Endothelial cell of umbilical vein (primary cell): ENCODE measurements around the gene TMEM214. TPM values are rescaled to one million over a fixed set of nuclear protein-coding genes. Genes with fewer than 3 reads are reported as not detected.

ENCODE experiments used
- BruUV-seq: library from RNA; stranded (reverse); fragments of 400-500 nt; replicated peaks from 2 replicates; lab custom pipeline; 2021; lab: Mats Ljungman, UMichigan
- CTCF ChIA-PET: fragments of 300-600, 350-600 bp; sonication (Branson Sonifier 250); formaldehyde crosslinking; loops from one replicate; lab custom pipeline; 2021; ENCODE audit warnings: antibody characterized with exemption, inconsistent platforms; lab: Charles Lee
- POLR2A ChIA-PET: fragments of 300-600, 350-600 bp; sonication (Branson Sonifier 250); formaldehyde crosslinking; loops from one replicate; lab custom pipeline; 2021; ENCODE audit warnings: antibody characterized with exemption, inconsistent platforms; lab: Charles Lee
- DNase-seq: peaks from one replicate; pipeline ENCODE4 v3.0.0-alpha.2; 2011; ENCODE audit warnings: low read depth, low spot score
- FAIRE-seq: peaks from 2 replicates; lab custom pipeline; 2011; peaks lifted over from hg19 to GRCh38; lab: Jason Lieb, UNC
- H2AFZ ChIP-seq: 2 replicates; pipeline ENCODE4 v1.6.0; 2012; ENCODE audit warnings: low read depth, low read length, control low read depth, inconsistent platforms
- H3K27ac ChIP-seq: 2 replicates; pipeline ENCODE4 v1.5.1; 2011; ENCODE audit warnings: low read depth, mild to moderate bottlenecking, control low read depth, low read length, moderate library complexity; ENCODE audit not compliant: insufficient read depth
- H3K27me3 ChIP-seq, 2 experiments: 2 replicates each; pipeline versions ENCODE4 v1.6.0 to v1.6.1; 2011; ENCODE audit warnings: low read length in 2 of 2, mixed read lengths in 1 of 2; ENCODE audit not compliant: control insufficient read depth in 2 of 2, insufficient read depth in 2 of 2
- H3K36me3 ChIP-seq, 2 experiments: 2 replicates in 1 of 2; 3 replicates in 1 of 2; pipeline ENCODE4 v1.5.1; 2011; ENCODE audit warnings: low read length in 2 of 2, mild to moderate bottlenecking in 1 of 2, moderate library complexity in 1 of 2; ENCODE audit not compliant: control insufficient read depth in 2 of 2, insufficient read depth in 2 of 2; ENCODE audit errors: extremely low read depth in 1 of 2
- H3K4me1 ChIP-seq: 3 replicates; pipeline ENCODE4 v1.5.1; 2011; ENCODE audit warnings: mild to moderate bottlenecking, low read length; ENCODE audit not compliant: control insufficient read depth, insufficient read depth; ENCODE audit errors: extremely low read depth
- H3K4me2 ChIP-seq: 2 replicates; pipeline ENCODE4 v1.6.1; 2011; ENCODE audit warnings: low read length, control low read depth, mixed read lengths; ENCODE audit not compliant: insufficient read depth
- H3K4me3 ChIP-seq, 3 experiments: fragments of 200-600 bp in 1 of 3; sonication (generic), shearing (Covaris generic) in 1 of 3; replicated peaks in 1 of 3; 2 replicates each; pipeline ENCODE4 v1.5.1; 2011 to 2016; ENCODE audit warnings: control low read depth in 3 of 3, low read length in 3 of 3, mild to moderate bottlenecking in 2 of 3, inconsistent platforms in 1 of 3, low read depth in 1 of 3, moderate library complexity in 1 of 3; ENCODE audit not compliant: insufficient read depth in 1 of 3
- H3K79me2 ChIP-seq: 2 replicates; pipeline ENCODE4 v1.6.0; 2012; ENCODE audit warnings: low read length, inconsistent platforms; ENCODE audit not compliant: control insufficient read depth, insufficient read depth
- H3K9ac ChIP-seq: replicated peaks from 2 replicates; pipeline ENCODE3; 2011; ENCODE audit warnings: low read length, control low read depth; ENCODE audit not compliant: insufficient read depth; ENCODE audit errors: extremely low read depth
- H3K9me1 ChIP-seq: replicated peaks from 3 replicates; pipeline ENCODE4 v1.6.0; 2011; ENCODE audit warnings: mild to moderate bottlenecking, low read length; ENCODE audit not compliant: control insufficient read depth, insufficient read depth; ENCODE audit errors: extremely low read depth
- H3K9me3 ChIP-seq: replicated peaks from 2 replicates; pipeline ENCODE4 v1.5.1; 2012; ENCODE audit warnings: low read length, inconsistent platforms; ENCODE audit not compliant: control insufficient read depth, insufficient read depth
- H4K20me1 ChIP-seq: replicated peaks from 2 replicates; pipeline ENCODE3; 2011; ENCODE audit warnings: mild to moderate bottlenecking, low read length; ENCODE audit not compliant: control insufficient read depth, insufficient read depth; ENCODE audit errors: extremely low read depth
- CTCF ChIP-seq, 2 donors: IDR thresholded peaks; 1 replicate in 1 of 2; 2 replicates in 1 of 2; pipeline ENCODE4 v1.5.1; 2011; ENCODE audit warnings: low read length in 2 of 2, mild to moderate bottlenecking in 2 of 2, moderate library complexity in 2 of 2, control low read depth in 1 of 2, inconsistent platforms in 1 of 2, low read depth in 1 of 2; ENCODE audit not compliant: insufficient read depth in 1 of 2; ENCODE audit errors: extremely low read depth in 1 of 2
- EZH2 ChIP-seq: IDR thresholded peaks from 2 replicates; pipeline ENCODE4 v1.6.1; 2012; ENCODE audit warnings: borderline replicate concordance, low read depth, mild to moderate bottlenecking, moderate library complexity, low read length, inconsistent platforms; ENCODE audit not compliant: severe bottlenecking
- FOS ChIP-seq: IDR thresholded peaks from 2 replicates; pipeline ENCODE4 v1.6.1; 2011; ENCODE audit warnings: mild to moderate bottlenecking, low read length, moderate library complexity, borderline replicate concordance; ENCODE audit not compliant: insufficient read depth
- GATA2 ChIP-seq: IDR thresholded peaks from 2 replicates; pipeline ENCODE4 v1.7.0; 2011; ENCODE audit warnings: low read depth, mild to moderate bottlenecking, moderate library complexity, mixed read lengths, low read length; ENCODE audit not compliant: insufficient read length, insufficient read depth
- JUN ChIP-seq: IDR thresholded peaks from 2 replicates; pipeline ENCODE4 v1.6.1; 2011; ENCODE audit warnings: borderline replicate concordance, low read depth; ENCODE audit not compliant: insufficient read length, insufficient read depth
- MAX ChIP-seq: IDR thresholded peaks from 2 replicates; pipeline ENCODE4 v1.6.1; 2011; ENCODE audit not compliant: insufficient read depth, insufficient read length
- MYC ChIP-seq: IDR thresholded peaks from one replicate; pipeline ENCODE4 v1.6.1; 2011; ENCODE audit warnings: mild to moderate bottlenecking, low read depth, low read length
- POLR2A ChIP-seq: IDR thresholded peaks from 2 replicates; pipeline ENCODE4 v1.6.1; 2012; ENCODE audit warnings: low read depth, mild to moderate bottlenecking, control low read depth, low read length
- dilution Hi-C: fragments of 300-500 bp; cut with MboI; formaldehyde crosslinking; loops from one replicate; pipeline ENCODE4 v1.15.0; 2019; ENCODE audit warnings: low sequenced_read_pairs; ENCODE audit not compliant: extremely low pct_ligation_motif_present
- intact Hi-C: fragments of 100-400 bp; cut with micrococcal nuclease; formaldehyde crosslinking; loops from one replicate; pipeline ENCODE4 v1.10.0; 2022
- polyA plus RNA-seq, 4 experiments: library from polyadenylated mRNA; depleted of rRNA in 3 of 4; stranded (reverse) in 3 of 4; unstranded in 1 of 4; fragments of >200 nt; gene quantifications; 2 replicates each; pipeline versions ENCODE4 v1.2.1 to v1.2.3, GENCODE V29; 2011 to 2012; ENCODE audit warnings: missing spikeins in 1 of 4
- total RNA-seq: library from RNA; stranded (reverse); gene quantifications from 2 replicates; pipeline ENCODE4 v1.2.3, GENCODE V29; 2021

The TMEM214 gene
- total and polyA plus RNA-seq, 2 donors (not counting 3 experiments of a cell fraction or from before 2014, with no cell fraction given) = 109 to 163 TPM

GRCh38 chr2:26994983-26995382, 37.8 kb upstream of the TMEM214 start:
- Histone ChIP-seq H3K27ac (no peak overlapping the region), H3K9ac (no peak overlapping the region), H3K4me1 (peaks cover 7% of the 10 kb centered on the region), H3K36me3 (no peaks in the 10 kb centered on the region), H3K79me2 (no peaks in the 10 kb centered on the region), H3K4me3 (no peak overlapping the region), H3K9me1 (no peaks in the 10 kb centered on the region), H4K20me1 (no peaks in the 10 kb centered on the region), H3K9me3 (no peaks in the 10 kb centered on the region), H3K27me3 (peaks cover 7 to 12% of the 10 kb centered on the region in 2 experiments), H3K4me2 (no peak overlapping the region), H2AFZ (no peak overlapping the region)
- POLR2A ChIA-PET = no interaction called here
- no TSS peak for BruUV-seq
- DNase-seq (no peak), FAIRE-seq (no peak)
- intact Hi-C loops = no loop called here
- CTCF ChIA-PET = interaction anchor here (0.5 to 3.7 kb wide), 9 partner anchors 11 to 255 kb away, joined by 3 to 17 read pairs (median 4); no protein-coding TSS in a partner anchor
- dilution Hi-C loops = no loop called here
- TF ChIP-seq MAX (no peak), EZH2 (no peak), POLR2A (no peak), MYC (no peak), JUN (no peak), FOS (no peak), CTCF (IDR thresholded peaks at IDR 0.05; ENCODE audit: extremely low read depth in 1 of 2, insufficient read depth in 1 of 2, low read depth in 1 of 2, low read length in 2 of 2) (no peak), GATA2 (no peak)
